Measurements from ENCODE around the gene TMPRSS12.
"Not testable (repeated sequence)": the region's sequence is repeated elsewhere in the genome, so short reads cannot be mapped to it uniquely, and the experiment has no call there.

Gene TMPRSS12

GRCh38 chr12:50820177-50820576 is 22.5 kb upstream of the TMPRSS12 start:
- TF ChIP-seq, protein P1, sequence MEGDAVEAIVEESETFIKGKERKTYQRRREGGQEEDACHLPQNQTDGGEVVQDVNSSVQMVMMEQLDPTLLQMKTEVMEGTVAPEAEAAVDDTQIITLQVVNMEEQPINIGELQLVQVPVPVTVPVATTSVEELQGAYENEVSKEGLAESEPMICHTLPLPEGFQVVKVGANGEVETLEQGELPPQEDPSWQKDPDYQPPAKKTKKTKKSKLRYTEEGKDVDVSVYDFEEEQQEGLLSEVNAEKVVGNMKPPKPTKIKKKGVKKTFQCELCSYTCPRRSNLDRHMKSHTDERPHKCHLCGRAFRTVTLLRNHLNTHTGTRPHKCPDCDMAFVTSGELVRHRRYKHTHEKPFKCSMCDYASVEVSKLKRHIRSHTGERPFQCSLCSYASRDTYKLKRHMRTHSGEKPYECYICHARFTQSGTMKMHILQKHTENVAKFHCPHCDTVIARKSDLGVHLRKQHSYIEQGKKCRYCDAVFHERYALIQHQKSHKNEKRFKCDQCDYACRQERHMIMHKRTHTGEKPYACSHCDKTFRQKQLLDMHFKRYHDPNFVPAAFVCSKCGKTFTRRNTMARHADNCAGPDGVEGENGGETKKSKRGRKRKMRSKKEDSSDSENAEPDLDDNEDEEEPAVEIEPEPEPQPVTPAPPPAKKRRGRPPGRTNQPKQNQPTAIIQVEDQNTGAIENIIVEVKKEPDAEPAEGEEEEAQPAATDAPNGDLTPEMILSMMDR (IDR thresholded peaks at IDR 0.05), result no peak
- peaks cover 0 to 2% of the 10 kb centered on the region in 2 experiments for H3K4me1 ChIP-seq (ENCODE audit: control insufficient read depth in 1 of 2, insufficient read depth in 1 of 2, low read depth in 1 of 2, low read length in 1 of 2)
- no peak overlapping the region for H3K4me3 ChIP-seq (ENCODE audit: low read depth in 1 of 2, low read length in 1 of 2)
- H3K27ac ChIP-seq, result no peak overlapping the region
- no peaks in the 10 kb centered on the region for H3K27me3 ChIP-seq
- H3K36me3 ChIP-seq, result peaks cover 61% of the 10 kb centered on the region
- H3K9me3 ChIP-seq, result no peaks in the 10 kb centered on the region

DNA sequence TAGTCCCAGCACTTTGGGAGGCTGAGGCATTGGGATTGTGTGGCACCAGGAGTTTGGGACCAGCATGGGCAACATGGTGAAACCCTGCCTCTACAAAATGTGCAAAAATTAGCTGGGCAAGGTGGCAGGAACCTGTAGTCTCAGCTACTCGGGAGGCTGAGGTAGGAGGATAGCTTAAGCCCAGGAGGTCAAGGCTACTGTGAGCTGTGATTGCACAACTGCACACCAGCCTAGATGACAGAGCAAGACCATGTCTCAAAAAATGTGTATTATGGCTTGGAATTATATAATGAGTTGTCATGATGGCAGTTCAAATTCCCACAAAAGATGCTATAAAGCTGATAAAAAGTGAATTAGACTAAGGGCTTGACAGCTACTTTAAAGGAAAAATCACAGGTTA is 20.6 kb upstream of the TMPRSS12 start:
- Histone ChIP-seq H3K4me1 (ENCODE audit: control insufficient read depth in 1 of 2, insufficient read depth in 1 of 2, low read depth in 1 of 2, low read length in 1 of 2) (peaks cover 0 to 5% of the 10 kb centered on the region in 2 experiments), H3K27ac (no peak overlapping the region), H3K27me3 (no peaks in the 10 kb centered on the region), H3K9me3 (no peaks in the 10 kb centered on the region), H3K4me3 (ENCODE audit: low read depth in 1 of 2, low read length in 1 of 2) (no peak overlapping the region), H3K36me3 (peaks cover 42% of the 10 kb centered on the region)
- TF ChIP-seq, protein P1 (IDR thresholded peaks at IDR 0.05), result no peak

- not testable (repeated sequence) for H3K4me1 ChIP-seq (ENCODE audit: control insufficient read depth in 1 of 2, insufficient read depth in 1 of 2, low read depth in 1 of 2, low read length in 1 of 2); H3K9me3 ChIP-seq; H3K4me3 ChIP-seq (ENCODE audit: low read depth in 1 of 2, low read length in 1 of 2); H3K27me3 ChIP-seq; H3K27ac ChIP-seq
- peaks cover 25% of the 10 kb centered on the region for H3K36me3 ChIP-seq
Measured at GRCh38 chr12:50823724-50824123, 19.0 kb upstream of the TMPRSS12 start.

DNA sequence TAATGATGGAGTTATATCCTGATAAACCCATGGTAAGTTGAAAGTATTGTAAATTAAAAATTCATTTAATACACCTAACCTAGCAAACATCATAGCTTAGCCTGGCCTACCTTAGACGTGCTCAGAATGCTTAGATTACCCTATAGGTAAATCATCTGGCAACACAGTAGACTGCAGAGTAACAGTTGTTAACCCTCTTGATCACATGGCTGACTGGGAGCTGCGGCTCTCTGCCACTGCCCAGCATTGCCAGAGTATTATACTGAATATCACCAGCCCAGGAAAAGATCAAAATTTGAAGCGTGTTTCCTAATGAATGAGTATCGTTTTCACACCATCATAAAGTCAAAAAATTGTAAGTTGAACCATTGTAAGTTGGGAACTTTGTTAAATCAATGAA is 17.8 kb upstream of the TMPRSS12 start:
- Histone ChIP-seq H3K27ac (no peak overlapping the region), H3K9me3 (no peaks in the 10 kb centered on the region), H3K27me3 (no peaks in the 10 kb centered on the region), H3K4me3 (ENCODE audit: low read depth in 1 of 2, low read length in 1 of 2) (no peak overlapping the region), H3K36me3 (peaks cover 13% of the 10 kb centered on the region), H3K4me1 (ENCODE audit: control insufficient read depth in 1 of 2, insufficient read depth in 1 of 2, low read depth in 1 of 2, low read length in 1 of 2) (peaks cover 0 to 5% of the 10 kb centered on the region in 2 experiments)
- TF ChIP-seq, protein P1 (IDR thresholded peaks at IDR 0.05), result no peak

- Histone ChIP-seq H3K9me3 (no peaks in the 10 kb centered on the region), H3K4me1 (ENCODE audit: control insufficient read depth in 1 of 2, insufficient read depth in 1 of 2, low read depth in 1 of 2, low read length in 1 of 2) (peaks cover 0 to 5% of the 10 kb centered on the region in 2 experiments), H3K27ac (no peak overlapping the region), H3K36me3 (peaks cover 13% of the 10 kb centered on the region), H3K27me3 (no peaks in the 10 kb centered on the region), H3K4me3 (ENCODE audit: low read depth in 1 of 2, low read length in 1 of 2) (no peak overlapping the region)
- TF ChIP-seq, protein P1 (IDR thresholded peaks at IDR 0.05), result no peak
Measured at GRCh38 chr12:50825372-50825838, 17.3 kb upstream of the TMPRSS12 start.

GRCh38 chr12:50828121-50828520 is 14.6 kb upstream of the TMPRSS12 start:
- Histone ChIP-seq H3K36me3 (no peaks in the 10 kb centered on the region), H3K27me3 (no peaks in the 10 kb centered on the region), H3K4me3 (ENCODE audit: low read depth in 1 of 2, low read length in 1 of 2) (no peak overlapping the region), H3K9me3 (no peaks in the 10 kb centered on the region), H3K4me1 (ENCODE audit: control insufficient read depth in 1 of 2, insufficient read depth in 1 of 2, low read depth in 1 of 2, low read length in 1 of 2) (peaks cover 0 to 5% of the 10 kb centered on the region in 2 experiments), H3K27ac (no peak overlapping the region)
- TF ChIP-seq, protein P1 (IDR thresholded peaks at IDR 0.05), result no peak
